ENCODE results near the gene AAK1.
"Not testable (repeated sequence)": the region's sequence is repeated elsewhere in the genome, so short reads cannot be mapped to it uniquely, and the experiment has no call there.

Gene AAK1

DNA sequence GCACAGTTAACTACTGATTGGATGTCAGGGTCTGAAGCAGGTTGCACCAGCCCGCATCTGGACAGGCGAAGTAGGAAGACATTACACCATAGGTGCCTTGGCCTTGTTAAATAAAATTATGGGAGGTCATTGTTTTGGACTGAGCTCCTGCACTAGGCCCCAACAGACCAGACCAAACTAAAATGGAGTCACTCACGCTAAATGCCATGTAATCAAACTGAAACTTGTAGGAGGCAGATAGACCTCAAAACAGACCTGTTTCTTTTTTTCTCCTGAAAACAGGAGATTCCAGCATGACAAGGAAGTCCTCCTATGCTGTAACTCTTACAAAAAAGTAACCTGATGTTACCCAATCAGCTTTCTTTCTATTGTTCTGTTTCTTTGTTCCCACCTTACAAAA is 190.9 kb downstream of the AAK1 start:
- no peak for DNase-seq (ENCODE audit: low spot score)

DNA sequence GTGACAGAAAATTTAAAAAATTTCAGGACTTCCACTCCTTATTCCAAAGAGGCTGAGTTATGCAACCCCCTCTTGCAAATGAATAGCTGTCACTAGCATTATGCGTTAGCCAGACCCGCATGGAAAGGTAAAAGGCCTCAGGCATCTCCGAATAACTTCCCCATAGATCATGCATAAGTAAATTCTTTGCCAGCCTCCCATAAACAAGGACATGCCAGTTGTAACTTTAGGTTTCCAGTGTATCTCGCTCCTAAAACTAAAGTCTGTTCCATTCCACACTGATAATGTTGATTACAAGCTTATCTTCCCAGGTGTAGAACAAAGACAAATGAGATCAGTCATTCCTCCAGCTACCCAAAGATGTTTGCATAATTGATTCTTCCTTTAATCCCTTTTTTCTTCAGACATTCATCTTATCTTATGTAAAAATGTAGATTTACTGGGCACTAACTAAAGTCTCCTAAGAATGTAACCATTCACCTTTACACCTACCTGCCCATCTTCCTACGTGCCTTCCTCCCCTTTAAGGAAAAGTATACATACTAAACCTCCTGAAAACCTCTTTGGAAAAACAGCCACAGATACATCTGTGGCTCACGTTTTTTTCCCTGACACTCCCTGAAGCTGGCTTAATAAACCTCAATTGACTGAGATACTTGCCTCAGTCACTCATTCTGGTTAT is 192.7 kb downstream of the AAK1 start:
- DNase-seq (ENCODE audit: low spot score), result no peak

DNA sequence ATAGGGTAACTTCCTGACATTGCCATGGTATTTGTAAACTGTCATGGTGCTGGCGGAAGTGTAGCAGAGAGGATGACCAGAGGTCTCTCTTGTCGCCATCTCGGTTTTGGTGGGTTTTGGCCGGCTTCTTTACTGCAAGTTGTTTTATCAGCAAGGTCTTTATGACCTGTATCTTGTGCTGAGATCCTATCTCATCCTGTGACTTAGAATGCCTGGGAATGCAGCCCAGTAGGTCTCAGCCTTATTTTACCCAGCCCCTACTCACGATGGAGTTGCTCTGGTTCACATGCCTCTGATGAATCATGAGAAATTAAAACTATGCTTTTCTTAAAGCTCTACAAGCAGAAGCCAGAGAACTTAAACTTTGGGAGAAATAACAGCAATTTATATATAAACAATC is 193.6 kb downstream of the AAK1 start:
- DNase-seq (ENCODE audit: low spot score), result no peak

DNA sequence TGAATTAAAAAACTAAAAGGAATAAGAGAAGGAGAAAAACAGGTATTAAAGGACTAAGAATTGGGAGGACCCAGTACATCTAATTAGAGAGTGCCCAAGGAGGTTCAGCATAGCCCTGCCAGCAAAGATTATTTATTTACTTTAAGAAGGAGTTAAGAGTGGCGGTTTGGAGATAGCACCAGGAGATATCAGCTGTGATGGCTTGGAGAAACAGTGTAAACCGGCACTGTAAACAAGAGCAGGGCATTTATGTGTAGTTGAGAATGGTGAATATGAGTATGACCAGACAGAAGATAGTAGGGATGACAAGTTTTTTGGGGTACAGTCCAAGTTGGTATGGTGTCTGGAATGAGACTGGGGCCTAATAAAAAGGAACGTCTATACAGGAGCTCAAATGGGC is 199.9 kb downstream of the AAK1 start:
- DNase-seq (ENCODE audit: low spot score), result not testable (repeated sequence)

DNA sequence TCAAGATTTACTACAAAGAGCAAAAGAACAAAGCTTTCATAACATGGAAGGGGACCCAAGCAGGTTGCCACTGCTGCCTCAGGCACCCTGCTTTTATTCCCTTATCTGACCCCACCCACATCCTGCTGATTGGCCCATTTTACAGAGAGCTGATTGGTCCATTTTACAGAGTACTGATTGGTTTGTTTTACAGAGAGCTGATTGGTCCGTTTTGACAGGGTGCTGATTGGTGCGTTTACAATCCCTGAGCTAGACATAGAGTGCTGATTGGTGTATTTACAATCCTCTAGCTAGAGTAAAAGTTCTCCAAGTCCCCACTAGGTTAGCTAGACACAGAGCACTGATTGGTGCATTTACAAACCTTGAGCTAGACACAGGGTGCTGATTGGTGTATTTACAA is 204.0 kb downstream of the AAK1 start:
- not testable (repeated sequence) for DNase-seq (ENCODE audit: low spot score)

DNA sequence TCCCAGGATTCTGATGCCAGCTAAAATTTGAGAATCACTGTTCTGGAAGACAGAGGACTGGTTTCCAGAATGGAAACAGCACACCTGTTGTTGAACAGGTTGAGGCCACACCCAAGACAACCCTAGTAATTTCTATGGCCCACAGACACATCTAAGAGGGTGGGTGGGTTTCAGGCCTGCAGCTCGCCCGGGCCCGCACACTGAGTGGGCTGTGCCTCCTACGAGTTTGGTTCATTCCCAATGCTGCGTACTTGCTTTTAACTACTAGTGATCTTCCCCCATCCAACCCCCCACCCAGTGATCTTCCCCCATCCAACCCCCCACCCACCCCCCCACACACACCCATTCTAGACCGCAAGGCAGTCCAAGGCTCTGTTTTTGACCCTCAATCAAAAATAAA is 205.0 kb downstream of the AAK1 start:
- DNase-seq (ENCODE audit: low spot score), result no peak

DNA sequence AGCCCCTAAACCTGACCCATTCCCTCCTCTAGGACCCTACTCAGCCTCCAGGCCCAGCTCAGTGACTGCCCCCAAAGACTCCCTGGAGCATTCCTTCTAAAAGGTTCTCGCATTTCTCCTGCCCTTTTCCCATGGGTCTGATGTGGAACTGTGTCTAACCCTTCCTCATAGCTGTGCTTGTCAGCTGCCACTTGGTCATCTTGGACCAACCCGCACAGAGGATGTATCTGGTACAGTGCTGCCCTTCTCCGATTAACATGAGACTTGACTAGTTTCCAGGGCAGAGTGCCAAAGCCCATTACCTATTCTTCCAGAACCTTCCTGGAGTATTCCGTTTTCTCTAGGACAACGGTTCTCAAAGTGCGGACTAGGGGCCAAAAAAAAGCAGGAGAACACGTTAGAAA is 205.8 kb downstream of the AAK1 start:
- DNase-seq (ENCODE audit: low spot score), result peak; percentile 2

DNA sequence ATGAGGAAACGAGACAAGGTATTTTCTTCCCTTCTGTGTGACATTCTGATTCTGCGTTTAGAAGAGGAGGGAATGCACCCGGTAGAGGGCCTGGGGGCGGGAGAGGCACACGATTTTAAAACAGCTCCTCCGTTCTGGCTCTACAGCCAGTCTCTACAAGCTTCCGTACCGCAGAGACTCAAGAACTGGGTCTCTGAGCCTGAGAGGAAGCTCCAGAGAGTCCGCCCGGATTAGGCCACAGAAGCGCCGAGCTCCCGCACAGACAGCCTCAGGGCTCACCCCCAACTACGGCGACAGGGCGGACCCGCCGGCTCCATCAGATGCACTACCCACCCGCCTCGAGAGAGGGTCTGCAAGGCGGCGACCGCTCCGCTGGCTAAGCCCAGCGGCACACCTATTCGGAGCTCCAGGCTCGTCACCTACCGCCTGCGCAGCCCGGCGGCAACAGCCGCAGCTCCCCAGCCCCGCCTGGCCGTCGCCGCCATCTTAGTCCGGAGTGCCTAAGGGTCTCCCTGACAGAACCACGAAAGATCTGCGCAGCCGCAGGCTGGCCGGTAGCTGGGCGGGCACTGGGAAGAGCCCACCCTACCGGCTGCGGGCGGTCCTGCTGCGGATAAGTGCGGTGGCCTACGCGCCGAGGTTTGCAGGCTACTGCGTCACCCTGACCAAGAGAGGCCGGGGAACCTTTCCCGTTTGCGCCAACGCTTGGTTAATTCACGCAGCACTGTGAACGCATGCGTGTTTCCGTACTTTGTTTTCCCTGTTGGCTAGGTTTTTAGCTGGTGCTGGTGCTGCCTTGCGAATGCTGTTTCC is 206.4 kb downstream of the AAK1 start, which contains the start of gene NFU1:
Gene NFU1 (minus strand): TSS at position 498 of the 813 bp plus-strand sequence. CDS start 13 bp downstream, at position 485.
- peak; percentile 83 for DNase-seq (ENCODE audit: low spot score)

DNA sequence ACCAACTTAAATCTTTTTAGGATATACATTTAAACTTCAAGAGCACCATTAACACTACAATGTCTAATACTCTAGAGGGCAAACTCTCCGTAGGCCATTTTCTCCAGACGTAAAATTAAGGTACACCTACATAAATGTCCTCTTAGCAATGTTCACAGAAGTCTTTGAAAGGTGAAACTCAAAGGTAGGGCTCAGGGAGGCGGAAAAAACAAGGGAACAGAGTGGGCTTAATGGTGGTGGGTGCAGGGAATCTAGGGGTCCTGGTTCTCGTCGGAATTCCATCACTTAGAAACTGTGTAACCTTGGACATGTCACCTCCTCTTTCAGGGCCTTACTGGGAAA is 207.0 kb downstream of the AAK1 start:
- DNase-seq (ENCODE audit: low spot score), result no peak

DNA sequence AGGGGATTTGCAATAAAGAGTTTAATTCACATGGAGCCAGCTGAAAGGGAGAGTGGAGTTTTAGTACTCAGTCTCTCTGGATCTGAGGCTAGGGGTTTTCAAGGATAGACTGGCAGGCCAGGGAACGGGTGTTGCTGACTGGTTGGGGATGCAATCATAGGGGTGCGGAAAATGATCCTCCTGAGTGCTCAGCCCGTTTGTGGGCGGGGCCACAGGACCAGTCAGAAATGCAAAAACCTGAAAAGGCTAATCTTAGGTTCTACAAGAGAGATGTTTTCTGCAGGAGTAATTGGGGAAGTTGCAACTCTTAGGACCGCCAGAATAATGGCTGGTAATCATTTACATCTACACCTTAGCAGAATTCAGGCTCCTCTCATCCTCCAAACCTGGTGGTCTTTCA is 208.8 kb downstream of the AAK1 start:
- no peak for DNase-seq (ENCODE audit: low spot score)

DNA sequence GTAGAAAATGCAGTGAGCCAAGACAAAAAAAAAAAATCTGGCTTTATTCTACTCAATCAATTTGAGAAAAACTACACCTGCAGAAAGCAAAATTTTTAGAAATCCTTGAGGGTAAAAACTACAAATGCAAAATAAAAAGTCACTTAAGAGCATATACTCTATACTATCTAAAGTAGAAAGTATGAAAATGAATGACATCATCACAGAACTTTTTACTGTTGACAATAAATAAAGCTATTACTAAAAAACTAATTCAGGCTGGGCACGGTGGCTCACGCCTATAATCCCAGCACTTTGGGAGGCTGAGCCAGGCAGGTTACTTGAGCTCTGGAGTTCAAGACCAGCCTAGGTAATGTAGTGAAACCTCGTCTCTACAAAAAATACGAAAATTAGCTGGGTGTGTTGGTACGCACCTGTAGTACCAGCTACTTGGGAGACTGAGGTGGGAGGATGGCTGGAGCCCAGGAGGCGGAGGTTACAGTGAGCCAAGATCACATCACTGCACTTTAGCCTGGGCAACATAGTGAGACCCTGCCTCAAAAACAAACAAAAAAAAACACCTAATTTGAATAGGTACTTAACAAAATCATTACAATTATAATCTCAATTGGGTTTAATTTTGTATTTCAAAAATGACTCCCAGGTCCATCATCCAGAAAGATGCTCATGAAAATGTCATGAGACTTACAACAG is 213.9 kb downstream of the AAK1 start:
- DNase-seq (ENCODE audit: low spot score), result no peak

DNA sequence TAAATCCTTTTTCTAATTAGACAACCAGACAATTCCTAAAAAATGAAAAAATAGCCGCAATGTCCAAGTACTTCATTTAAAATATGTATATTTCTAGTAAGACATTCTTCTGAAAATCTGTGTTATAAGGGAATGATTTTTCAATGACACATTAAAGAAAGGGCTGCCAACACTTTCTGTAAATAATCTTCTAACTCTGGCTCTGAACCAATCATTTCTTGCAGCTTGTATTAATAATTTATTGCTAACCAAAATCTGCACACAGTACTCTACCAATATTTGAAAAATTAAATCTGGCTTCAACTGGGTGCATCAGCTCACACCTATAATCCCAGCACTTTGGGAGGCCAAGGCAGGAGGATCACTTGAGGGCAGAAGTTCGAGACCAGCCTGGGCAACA is 214.6 kb downstream of the AAK1 start:
- no peak for DNase-seq (ENCODE audit: low spot score)

DNA sequence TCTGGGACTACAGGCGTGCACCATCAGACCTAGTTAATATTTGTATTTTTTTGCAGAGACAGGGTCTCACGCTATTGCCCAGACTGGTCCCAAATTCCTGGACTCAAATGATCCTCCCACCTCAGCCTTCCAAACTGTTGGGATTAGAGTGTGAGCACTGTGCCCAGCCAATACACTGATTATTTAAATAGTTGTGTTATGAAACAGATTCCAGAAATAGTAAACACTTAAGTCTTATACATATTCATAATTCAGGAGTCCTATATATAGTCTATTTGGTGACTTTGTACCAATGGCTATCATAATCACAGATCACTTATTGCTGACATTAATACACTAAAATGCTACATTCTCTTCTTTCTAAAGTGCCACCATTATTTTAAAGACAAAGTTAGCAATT is 219.1 kb downstream of the AAK1 start:
- no peak for DNase-seq (ENCODE audit: low spot score)

DNA sequence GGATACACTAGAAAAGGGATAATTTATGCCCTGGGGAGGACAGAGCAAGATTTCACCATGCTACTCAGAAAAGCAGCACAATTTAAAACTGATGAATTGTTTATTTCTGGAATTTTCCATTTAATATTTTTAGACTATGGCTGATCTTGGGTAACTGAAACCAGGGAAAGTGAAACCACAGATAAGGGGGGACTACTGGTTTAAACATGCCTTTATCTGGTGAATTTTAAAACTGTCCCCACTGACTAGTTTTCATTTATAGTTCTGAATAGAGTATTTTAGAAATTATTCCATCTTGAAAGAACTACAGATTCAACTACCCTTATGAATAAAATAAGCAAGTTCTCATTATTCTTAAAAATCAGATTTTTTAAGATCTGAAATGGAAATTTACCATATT is 221.3 kb downstream of the AAK1 start:
- DNase-seq (ENCODE audit: low spot score), result no peak

DNA sequence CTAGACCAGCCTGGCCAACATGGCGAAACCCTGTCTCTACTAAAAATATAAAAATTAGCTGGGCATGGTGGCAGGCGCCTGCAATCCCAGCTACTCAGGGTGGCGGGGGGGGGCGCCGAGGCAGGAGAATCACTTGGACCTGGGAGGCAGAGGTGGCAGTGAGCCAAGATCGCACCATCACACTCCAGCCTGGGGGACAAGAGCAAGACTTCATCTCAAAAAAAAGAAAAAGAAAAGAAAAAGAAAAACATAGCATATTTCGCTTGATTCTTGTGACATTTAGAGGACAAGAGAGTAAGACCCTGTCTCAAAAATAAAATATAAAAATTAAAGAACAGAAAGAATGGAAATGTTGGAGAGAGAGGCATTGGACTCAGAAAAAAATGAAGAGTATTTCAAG is 224.4 kb downstream of the AAK1 start:
- DNase-seq (ENCODE audit: low spot score), result not testable (repeated sequence)

DNA sequence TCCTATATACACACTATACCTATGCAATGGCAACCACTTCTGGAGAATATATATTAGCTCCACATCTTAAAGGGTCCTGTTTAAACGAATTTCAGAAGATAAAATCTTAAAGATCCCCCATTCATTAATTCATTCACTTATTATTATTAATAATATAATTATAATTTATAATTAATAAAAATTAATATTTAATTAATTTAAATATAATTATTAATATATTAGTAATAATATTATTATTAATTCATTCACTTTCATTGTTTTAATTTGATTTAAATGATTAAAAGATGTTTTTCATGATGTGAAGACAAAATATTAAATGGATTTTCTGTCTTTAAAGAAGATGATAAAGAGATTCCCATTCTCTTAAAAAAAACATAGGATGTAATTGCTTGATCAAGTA is 227.4 kb downstream of the AAK1 start:
- DNase-seq (ENCODE audit: low spot score), result no peak

All from CD4-positive, alpha-beta T cell treated with Interleukin-6 at 100 ng/mL for 8 hours (primary cell).